HCT116 (cell line): Measurements from ENCODE around the gene XYLT1.

Experiments
- ATF3 ChIP-seq: IDR thresholded peaks from 2 replicates; pipeline ENCODE4 v1.6.1; 2012
- CEBPB ChIP-seq: IDR thresholded peaks from 2 replicates; pipeline ENCODE4 v1.6.1; 2012; ENCODE audit warnings: low read depth
- CTCF ChIP-seq, 3 experiments: fragments of 200-600 bp in 1 of 3; sonication (generic) in 1 of 3; IDR thresholded peaks in 2 of 3; conservative IDR thresholded peaks in 1 of 3; 2 replicates each; pipeline ENCODE4 v1.5.1; 2012 to 2017; ENCODE audit warnings: low read depth in 2 of 3, low read length in 2 of 3, antibody characterized with exemption in 1 of 3, borderline replicate concordance in 1 of 3, control low read depth in 1 of 3, mild to moderate bottlenecking in 1 of 3, mixed read lengths in 1 of 3, mixed run types in 1 of 3, moderate library complexity in 1 of 3; ENCODE audit not compliant: insufficient read depth in 1 of 3
- EZH2 ChIP-seq: fragments of 200-600 bp; sonication (generic); IDR thresholded peaks from 2 replicates; pipeline ENCODE4 v1.6.1; 2017; ENCODE audit warnings: antibody characterized with exemption, mixed run types
- JUND ChIP-seq: IDR thresholded peaks from 2 replicates; pipeline ENCODE4 v1.6.1; 2012
- MAX ChIP-seq: IDR thresholded peaks from 2 replicates; pipeline ENCODE4 v1.6.1; 2012
- POLR2A ChIP-seq: IDR thresholded peaks from 2 replicates; pipeline ENCODE4 v1.7.0; 2011; ENCODE audit warnings: borderline replicate concordance; ENCODE audit not compliant: insufficient read depth, insufficient read length; ENCODE audit errors: extremely low read depth
- POLR2AphosphoS5 ChIP-seq: IDR thresholded peaks from 2 replicates; pipeline ENCODE4 v1.6.1; 2011; ENCODE audit warnings: mild to moderate bottlenecking, low read depth, low read length, moderate library complexity
- REST ChIP-seq: IDR thresholded peaks from 2 replicates; pipeline ENCODE4 v1.6.1; 2012; ENCODE audit warnings: low read depth
- SIN3A ChIP-seq: IDR thresholded peaks from 2 replicates; pipeline ENCODE4 v1.6.1; 2012; ENCODE audit warnings: low read depth
- YY1 ChIP-seq: IDR thresholded peaks from 2 replicates; pipeline ENCODE4 v1.6.1; 2011; ENCODE audit warnings: low read length, low read depth, moderate library complexity, mild to moderate bottlenecking; ENCODE audit not compliant: insufficient replicate concordance; ENCODE audit errors: extremely low read depth
- ZBTB33 ChIP-seq: IDR thresholded peaks from 2 replicates; pipeline ENCODE4 v1.6.1; 2011; ENCODE audit warnings: mild to moderate bottlenecking, low read length, moderate library complexity; ENCODE audit not compliant: insufficient replicate concordance; ENCODE audit errors: extremely low read depth
- ZNF274 ChIP-seq: fragments of 200-500 bp; sonication (Bioruptor generic); IDR thresholded peaks from 2 replicates; pipeline ENCODE4 v1.6.1; 2014; ENCODE audit warnings: mild to moderate bottlenecking, low read depth, low read length, inconsistent platforms

GRCh38 chr16:17176199-17176598 lies 294.6 kb downstream of the XYLT1 start:
- TF ChIP-seq CTCF (IDR thresholded peaks at IDR 0.05 in 2 of 3, conservative IDR thresholded peaks at IDR 0.05 in 1 of 3; ENCODE audit: borderline replicate concordance in 1 of 3, insufficient read depth in 1 of 3, low read depth in 2 of 3, low read length in 2 of 3) (no peak), POLR2AphosphoS5 (no peak), EZH2 (no peak), POLR2A (no peak), ZBTB33 (no peak), JUND (no peak), REST (no peak), MAX (no peak), ZNF274 (no peak), SIN3A (no peak), CEBPB (no peak), YY1 (no peak), ATF3 (no peak)
